PC-3 (cell line): ENCODE measurements around the gene PTPRN2.

Experiments used
- EZH2 ChIP-seq: fragments of 300-600 bp; sonication (generic); IDR thresholded peaks from one replicate; pipeline ENCODE4 v1.6.1; 2017; ENCODE audit warnings: antibody characterized with exemption, mild to moderate bottlenecking, low read length; ENCODE audit not compliant: unreplicated experiment
- TF ChIP-seq, protein P1 (sequence below): fragments of 300-600 bp; sonication (generic); conservative IDR thresholded peaks from 2 replicates; pipeline ENCODE4 v1.5.1; 2017; ENCODE audit warnings: antibody characterized with exemption, low read depth, mild to moderate bottlenecking, low read length

DNA sequence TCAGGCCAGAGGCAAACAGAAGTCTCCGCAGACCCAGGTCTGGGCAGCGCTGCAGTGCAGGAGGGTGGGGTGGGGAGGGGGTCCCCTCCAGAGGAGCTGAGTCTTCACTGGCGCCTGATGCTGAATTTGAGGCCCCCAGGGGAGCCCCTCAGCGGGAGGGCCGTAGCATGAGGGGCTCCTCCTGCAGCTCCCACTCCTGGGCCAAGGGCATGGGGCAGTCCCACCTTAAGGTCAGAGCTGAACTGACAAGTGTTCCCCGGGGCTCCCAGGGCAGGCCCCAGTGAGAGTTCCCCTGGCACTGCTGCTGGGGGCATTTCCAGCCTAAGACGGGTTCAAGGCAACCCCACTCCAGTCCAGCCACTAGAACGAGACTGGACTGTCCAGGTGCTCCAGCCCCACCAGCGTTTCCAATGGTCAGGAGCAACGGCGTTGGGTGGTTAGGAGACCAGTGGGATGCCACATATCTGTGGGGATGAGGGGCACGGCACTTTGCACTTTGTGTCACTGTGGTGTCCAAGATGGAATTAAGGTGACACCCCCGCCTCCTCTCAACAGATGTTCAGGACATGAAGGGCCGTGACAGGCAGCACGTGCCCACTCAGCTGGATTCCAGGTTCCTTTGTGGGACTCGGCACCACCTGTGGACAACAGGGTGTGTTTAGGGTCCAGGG is 139.1 kb downstream of the PTPRN2 start:
- TF ChIP-seq, protein P1, sequence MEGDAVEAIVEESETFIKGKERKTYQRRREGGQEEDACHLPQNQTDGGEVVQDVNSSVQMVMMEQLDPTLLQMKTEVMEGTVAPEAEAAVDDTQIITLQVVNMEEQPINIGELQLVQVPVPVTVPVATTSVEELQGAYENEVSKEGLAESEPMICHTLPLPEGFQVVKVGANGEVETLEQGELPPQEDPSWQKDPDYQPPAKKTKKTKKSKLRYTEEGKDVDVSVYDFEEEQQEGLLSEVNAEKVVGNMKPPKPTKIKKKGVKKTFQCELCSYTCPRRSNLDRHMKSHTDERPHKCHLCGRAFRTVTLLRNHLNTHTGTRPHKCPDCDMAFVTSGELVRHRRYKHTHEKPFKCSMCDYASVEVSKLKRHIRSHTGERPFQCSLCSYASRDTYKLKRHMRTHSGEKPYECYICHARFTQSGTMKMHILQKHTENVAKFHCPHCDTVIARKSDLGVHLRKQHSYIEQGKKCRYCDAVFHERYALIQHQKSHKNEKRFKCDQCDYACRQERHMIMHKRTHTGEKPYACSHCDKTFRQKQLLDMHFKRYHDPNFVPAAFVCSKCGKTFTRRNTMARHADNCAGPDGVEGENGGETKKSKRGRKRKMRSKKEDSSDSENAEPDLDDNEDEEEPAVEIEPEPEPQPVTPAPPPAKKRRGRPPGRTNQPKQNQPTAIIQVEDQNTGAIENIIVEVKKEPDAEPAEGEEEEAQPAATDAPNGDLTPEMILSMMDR, result no peak
- no peak for TF ChIP-seq EZH2
